Peyer's patch (tissue), 4 donors: ENCODE data around the gene MYL7.

ENCODE experiments used
- POLR2A ChIP-seq, 2 donors: fragments of 450-650 bp; IDR thresholded peaks; one replicate each; pipeline ENCODE4 v1.5.1; 2017; ENCODE audit warnings: antibody characterized with exemption in 2 of 2, mild to moderate bottlenecking in 2 of 2, moderate library complexity in 2 of 2
- TF ChIP-seq, protein P1 (sequence below), 6 experiments: fragments of 450-650 bp in 4 of 6; fragments of 200-600 bp in 2 of 6; sonication (generic) in 1 of 6; IDR thresholded peaks; one replicate each; pipeline ENCODE4 v1.5.1; 2017 to 2019; ENCODE audit warnings: antibody characterized with exemption in 6 of 6, mild to moderate bottlenecking in 3 of 6, moderate library complexity in 1 of 6

DNA sequence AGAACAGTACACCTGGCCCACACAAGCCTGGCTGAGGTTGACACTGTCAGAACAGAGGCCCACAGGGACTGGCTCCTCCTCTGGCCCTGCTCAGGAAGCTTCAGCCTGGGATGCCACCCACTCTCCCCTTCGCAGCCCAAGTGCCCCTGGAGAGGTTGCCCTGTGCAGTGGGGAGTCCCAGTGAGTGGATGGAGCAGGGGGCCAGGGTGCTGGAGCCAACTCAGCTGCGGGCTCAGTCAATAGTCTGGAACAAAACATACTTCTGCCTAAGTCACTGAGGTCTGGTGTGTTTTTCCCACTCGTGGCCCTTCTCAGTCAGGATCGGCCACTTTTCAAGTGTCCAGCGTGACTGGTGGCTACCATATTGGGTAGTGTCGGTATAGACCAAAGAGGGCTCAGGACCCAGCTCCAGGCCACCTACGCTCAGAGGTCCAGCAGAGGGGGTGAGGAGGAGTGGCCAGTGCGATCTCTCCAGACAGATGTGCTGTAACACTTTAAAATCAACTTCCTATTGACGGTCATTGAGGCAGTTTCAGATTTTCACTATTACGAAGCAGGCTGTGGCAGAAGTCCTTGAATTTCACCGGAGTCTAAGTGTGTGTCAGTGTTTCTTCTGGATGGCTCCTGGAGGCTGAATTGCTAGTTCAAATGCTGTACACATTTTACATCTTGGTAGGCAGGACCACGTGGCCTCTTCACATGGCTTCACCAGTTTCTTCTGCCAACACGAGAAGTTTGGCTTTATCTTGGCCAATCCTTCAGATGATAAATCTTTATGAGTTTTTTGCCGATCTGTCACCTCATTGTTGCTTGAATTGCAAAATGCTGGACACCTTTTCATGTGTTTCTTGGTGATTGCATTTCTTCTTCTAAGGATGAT lies 49.1 kb upstream of the MYL7 start:
- TF ChIP-seq POLR2A (IDR thresholded peaks at IDR 0.05), result no peak
- TF ChIP-seq, protein P1, sequence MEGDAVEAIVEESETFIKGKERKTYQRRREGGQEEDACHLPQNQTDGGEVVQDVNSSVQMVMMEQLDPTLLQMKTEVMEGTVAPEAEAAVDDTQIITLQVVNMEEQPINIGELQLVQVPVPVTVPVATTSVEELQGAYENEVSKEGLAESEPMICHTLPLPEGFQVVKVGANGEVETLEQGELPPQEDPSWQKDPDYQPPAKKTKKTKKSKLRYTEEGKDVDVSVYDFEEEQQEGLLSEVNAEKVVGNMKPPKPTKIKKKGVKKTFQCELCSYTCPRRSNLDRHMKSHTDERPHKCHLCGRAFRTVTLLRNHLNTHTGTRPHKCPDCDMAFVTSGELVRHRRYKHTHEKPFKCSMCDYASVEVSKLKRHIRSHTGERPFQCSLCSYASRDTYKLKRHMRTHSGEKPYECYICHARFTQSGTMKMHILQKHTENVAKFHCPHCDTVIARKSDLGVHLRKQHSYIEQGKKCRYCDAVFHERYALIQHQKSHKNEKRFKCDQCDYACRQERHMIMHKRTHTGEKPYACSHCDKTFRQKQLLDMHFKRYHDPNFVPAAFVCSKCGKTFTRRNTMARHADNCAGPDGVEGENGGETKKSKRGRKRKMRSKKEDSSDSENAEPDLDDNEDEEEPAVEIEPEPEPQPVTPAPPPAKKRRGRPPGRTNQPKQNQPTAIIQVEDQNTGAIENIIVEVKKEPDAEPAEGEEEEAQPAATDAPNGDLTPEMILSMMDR (IDR thresholded peaks at IDR 0.05), result no peak
